NCI-H510A treated with DMSO at 0.1 percent for 48 hours (cell line): ENCODE measurements around the gene PAQR6.
A peak's percentile ranks its signal among the peaks of the same experiment; 100 is the strongest.
"Not testable (repeated sequence)": the region's sequence is repeated elsewhere in the genome, so short reads cannot be mapped to it uniquely, and the experiment has no call there.

Experiments used
- DNase-seq: peaks from one replicate; lab custom pipeline; 2025; lab: John Stamatoyannopoulos, UW

The PAQR6 gene

GRCh38 chr1:156230473-156230837, 17.4 kb downstream of the PAQR6 start:
- no peak for DNase-seq

DNA sequence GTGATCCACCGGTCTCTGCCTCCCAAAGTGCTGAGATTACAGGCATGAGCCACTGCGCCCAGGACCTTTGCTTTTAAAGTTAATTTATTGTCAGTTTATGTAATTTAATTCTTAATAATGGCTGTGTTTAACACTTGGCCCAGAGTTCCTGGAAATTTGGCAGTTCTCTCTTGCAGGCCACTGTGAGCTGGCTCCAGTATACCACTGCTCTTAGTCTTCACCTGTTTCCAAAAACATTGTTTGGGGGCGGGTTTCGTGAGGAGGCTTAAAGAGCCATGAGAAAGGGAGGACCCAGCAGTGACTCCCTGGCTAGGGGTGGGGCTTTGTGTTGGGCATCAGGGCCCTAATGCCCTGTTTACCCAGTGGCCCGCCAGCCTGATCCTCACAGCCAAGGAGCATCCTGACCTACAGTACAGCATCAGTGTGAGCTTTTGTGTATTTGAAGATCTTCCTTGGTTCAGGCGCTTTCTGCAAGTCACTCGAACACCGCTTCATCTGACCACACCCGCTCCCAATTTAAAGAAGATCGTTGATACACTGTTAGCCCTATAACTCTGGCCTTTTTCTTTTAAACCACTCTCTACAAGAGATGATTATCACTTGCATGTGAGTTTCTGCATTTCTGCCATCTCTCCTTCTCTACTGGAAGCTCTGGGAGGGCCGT, 17.9 kb downstream of the PAQR6 start:
- no peak for DNase-seq

DNA sequence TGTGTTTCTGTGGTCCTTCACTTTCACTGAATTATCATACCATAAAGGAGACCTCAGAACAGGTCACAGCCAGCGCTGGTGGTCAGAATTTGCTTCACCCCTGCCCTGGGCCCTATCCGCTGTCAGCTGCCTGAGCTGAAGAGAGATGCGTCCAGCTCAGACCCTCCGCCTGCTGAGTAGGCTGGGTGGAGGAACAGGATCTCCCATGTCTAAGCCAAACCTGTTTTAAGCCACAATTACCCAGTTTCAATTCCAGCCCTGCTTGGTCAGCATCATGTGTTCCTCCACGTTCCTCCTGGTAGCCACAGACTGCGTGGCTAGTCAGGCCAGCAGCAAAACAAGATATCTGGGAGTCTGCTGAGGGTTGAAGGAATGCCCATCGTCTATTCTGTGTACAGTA, 19.4 kb downstream of the PAQR6 start:
- no peak for DNase-seq

GRCh38 chr1:156226782-156227181, 21.1 kb downstream of the PAQR6 start:
- no peak for DNase-seq

- no peak for DNase-seq
Observed at GRCh38 chr1:156226116-156226538, 21.7 kb downstream of the PAQR6 start.

- DNase-seq, result no peak
Observed at GRCh38 chr1:156225677-156226014, 22.2 kb downstream of the PAQR6 start.

DNA sequence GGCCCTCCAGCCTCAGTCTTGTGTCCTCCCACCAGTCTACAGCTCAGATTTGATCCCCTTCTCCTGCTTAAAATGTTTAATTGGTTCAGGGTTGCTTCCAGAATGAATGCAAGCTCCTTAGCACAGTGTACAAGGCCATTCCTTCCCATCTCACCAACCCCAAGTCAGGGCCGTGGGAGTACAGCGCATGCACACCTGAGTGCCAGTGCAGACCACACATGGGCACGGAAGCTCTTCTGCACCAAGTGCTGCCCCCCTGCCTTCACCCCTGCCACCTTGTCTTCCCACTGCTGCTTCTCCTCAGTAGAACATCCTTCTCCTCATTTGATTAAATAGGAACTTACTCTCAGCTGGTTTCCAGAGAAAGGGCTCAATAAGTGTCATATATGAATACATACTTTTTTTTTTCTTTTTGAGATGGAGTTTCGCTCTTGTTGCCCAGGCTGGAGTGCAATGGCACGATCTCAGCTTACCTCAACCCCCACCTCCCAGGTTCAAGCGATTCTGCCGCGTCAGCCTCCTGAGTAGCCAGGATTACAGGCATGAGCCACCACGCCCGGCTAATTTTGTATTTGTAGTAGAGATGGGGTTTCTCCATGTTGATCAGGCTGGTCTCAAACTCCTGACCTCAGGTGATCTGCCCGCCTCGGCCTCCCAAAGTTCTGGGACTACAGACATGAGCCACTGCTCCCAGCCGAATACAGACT, 25.7 kb downstream of the PAQR6 start:
- no peak for DNase-seq

DNA sequence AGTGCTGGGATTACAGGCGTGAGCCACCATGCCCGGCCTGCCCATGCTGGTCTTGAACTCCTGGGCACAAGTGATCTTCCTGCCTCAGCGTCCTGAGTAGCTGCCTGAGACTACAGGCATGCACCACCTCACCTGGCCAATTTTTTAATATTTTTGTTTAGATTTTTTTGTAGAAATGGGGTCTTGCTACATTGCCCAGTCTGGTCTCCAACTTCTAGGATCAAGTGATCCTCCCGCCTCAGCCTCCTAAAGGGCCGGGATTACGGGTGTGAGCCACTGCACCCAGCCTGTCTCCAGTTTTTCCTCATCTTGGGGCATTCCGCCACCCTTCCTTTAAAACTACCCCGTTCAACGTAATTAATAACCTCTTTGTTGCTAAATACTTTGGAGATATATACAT, 27.6 kb downstream of the PAQR6 start:
- no peak for DNase-seq

DNA sequence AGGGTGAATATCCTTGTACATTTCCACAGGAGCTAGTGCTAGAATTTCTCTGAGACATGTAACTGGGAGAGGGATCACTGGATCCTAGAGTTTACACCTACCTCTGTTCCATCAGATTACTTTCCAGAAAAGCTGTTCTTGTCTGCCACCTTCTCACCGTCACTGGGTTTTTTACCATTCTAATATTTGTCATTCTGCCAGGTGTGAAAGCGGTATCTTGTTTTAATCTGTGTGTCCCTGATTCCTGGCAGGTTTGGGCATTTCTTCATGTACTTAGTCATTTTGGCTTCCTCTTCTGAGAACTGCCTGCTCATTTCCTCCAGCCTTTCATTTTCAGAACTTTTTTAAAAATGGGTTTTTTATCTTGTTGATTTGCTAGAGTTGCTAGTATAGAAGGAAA, 30.0 kb downstream of the PAQR6 start:
- no peak for DNase-seq

GRCh38 chr1:156216361-156217086, 31.3 kb downstream of the PAQR6 start:
- not testable (repeated sequence) for DNase-seq

- DNase-seq, result no peak
Observed at GRCh38 chr1:156214024-156214748, 33.7 kb downstream of the PAQR6 start.

- DNase-seq, result no peak
Observed at GRCh38 chr1:156213644-156213966, 34.3 kb downstream of the PAQR6 start.

GRCh38 chr1:156212833-156213643, 34.8 kb downstream of the PAQR6 start, which contains the start of gene PMF1:
TSS of gene PMF1 (plus strand) at chr1:156213007. CDS start at chr1:156213016, 9 bp downstream.
- peak; percentile 98 for DNase-seq

GRCh38 chr1:156212130-156212529, 35.7 kb downstream of the PAQR6 start:
- no peak for DNase-seq

DNA sequence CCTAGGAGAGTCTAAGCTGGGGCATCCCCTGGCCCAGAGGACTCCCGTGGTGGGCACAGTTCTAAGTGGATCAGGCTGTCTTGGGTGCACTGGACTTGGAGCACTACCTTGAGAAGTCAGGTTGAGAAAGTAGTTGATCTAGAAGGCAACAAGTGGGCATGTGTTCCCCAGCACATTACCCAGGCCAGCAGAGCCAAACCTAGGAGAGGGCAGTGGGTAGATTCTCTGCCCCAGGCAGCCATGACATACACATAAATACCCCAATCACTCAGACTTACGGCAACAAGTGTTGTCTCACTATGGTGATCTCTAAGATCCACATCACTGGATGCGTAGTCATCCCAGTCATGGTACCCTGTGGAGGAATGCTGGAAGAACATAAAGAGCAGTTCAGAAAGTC, 36.6 kb downstream of the PAQR6 start:
- DNase-seq, result no peak

- DNase-seq, result no peak
Observed at GRCh38 chr1:156204686-156205085, 43.2 kb downstream of the PAQR6 start.

DNA sequence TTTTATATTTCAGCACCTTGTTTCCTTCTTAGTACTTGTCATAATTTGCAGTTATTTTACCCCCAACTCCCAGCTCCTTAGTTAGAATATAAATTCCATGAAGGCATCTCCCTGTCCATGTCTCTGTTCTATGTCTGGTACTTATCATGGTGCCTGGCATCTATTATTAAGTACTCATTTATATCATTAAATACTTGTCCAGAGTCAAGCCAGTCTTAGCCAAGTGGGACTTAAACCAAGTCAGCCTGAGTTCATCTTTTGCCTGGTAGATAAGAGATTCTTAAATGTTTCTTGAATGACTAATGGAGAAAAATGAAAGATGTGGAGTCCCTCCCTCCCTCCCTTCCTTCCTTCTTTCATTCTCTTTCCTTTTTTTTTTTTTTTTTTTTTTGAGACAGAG, 44.5 kb downstream of the PAQR6 start:
- no peak for DNase-seq

- DNase-seq, result no peak
Observed at GRCh38 chr1:156200044-156200443, 47.8 kb downstream of the PAQR6 start.

DNA sequence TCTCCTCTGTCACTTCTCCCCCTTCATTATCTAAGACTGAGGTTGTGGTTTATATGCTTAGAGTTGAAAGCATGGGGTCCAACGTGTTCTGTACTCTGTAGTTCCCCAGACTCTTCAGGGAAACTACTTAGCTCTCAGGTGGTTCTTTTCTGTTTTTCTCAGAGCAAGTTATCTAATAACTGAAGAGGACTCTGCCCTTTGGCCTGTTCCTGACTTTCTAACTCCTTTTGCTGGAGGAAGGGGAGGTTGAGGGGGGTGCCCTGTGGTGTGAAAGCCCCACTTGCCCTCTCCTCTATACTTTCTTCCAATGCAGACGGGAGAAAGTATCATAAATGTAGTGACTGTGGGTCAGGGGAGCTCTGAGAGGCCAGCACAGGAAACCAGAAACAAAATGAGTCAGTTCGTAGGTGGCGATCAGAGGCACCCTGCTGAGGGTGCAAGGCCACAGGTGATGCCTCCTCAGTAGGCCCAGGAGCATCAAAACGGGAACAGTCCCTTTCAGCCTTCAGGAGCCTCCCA, 49.0 kb downstream of the PAQR6 start:
- DNase-seq, result no peak

DNA sequence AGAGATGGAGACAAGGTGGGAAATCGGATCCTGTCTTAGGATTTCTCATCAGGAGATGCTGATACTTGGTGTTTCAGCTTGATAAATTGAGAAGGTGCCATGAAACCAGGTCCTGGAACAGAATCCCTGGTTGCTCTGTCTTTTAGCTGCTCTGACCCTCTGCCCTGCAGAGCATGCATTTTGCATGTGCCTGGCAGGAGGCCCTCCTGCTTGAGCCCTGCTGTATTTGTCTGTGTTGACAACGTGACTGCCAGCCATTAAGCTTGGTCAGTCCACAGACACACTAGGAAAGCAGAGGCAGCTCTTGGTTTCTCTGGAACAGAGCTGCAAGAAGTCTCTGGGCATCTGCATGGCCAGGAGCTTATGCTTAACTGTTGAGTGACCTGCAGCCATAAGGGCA, 51.4 kb downstream of the PAQR6 start:
- no peak for DNase-seq

DNA sequence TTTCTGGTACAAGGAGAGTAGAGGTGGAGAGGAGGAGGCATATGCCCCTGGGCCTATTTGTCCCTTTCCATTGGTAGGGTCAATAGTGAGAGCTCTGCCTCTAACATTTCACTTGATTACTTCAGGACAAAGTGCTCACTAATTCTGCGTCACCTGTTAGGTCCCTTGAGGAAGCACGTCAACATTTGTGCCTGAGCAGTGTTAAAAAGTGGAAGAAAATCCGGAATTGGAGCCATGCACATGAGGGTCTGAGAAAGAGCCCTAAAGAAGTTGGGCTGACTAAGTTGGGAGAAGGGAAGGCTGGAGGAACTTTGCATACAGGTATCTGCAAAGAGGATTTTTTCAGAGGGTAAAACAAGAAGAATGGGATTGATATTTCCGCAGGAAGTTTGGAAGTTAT, 52.0 kb downstream of the PAQR6 start:
- DNase-seq, result no peak

GRCh38 chr1:156194300-156194652, 53.6 kb downstream of the PAQR6 start:
- DNase-seq, result no peak
